ENCODE results near the gene SDK1. TPM values are rescaled to one million over a fixed set of nuclear protein-coding genes. Genes with fewer than 3 reads are reported as not detected.
A peak's percentile ranks its signal among the peaks of the same experiment; 100 is the strongest.

The SDK1 gene
- total RNA-seq, 3 donors from 2014 or later (not counting 1 experiment from before 2014, with no cell fraction given): 0.05 to 0.11 TPM; not detected in 1

DNA sequence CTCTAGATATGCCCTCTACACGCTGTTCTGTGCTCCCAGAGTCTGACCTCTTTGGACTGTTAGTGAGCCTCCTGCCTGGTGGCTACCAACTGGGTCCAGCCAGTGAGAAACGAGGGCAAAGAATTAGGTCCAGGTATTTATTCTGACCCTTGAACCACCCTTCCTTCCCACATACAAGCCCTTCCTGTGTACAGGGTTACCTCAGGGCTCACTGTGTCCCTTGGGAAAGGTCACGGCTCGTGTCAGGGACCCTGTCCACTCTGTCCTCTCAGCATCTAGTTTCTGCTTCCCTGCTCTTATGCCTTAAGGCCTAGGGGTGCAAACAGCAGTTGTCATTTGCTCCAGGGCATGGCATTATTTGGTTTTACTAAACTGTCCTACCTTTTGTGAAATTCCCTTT, 180.4 kb downstream of the SDK1 start:
- intact Hi-C loops (cut with micrococcal nuclease): no loop called here
- no peak overlapping the region for H3K27ac ChIP-seq (ENCODE audit: low read length)
- H3K9me3 Mint-ChIP-seq: no peaks in the 10 kb centered on the region
- peaks cover 18 to 53% of the 10 kb centered on the region in 2 donors for H3K27me3 Mint-ChIP-seq (ENCODE audit: low read depth in 2 of 2)
- no peaks in the 10 kb centered on the region for H3K36me3 ChIP-seq (ENCODE audit: control insufficient read depth, insufficient read depth, low read length)
- no peaks in the 10 kb centered on the region for H3K4me1 Mint-ChIP-seq
- H3K4me3 ChIP-seq (ENCODE audit: low read length): no peak overlapping the region
- no peaks in the 10 kb centered on the region for H3K36me3 Mint-ChIP-seq
- no peak overlapping the region for H3K4me3 Mint-ChIP-seq
- ATAC-seq: no peak
- WGBS (ENCODE audit: insufficient coverage): 73% methylated on average over 4 of the region's 4 CpGs
- H3K27me3 ChIP-seq (ENCODE audit: control insufficient read depth, insufficient read depth, low read length): no peaks in the 10 kb centered on the region
- no peaks in the 10 kb centered on the region for H3K9me3 ChIP-seq (ENCODE audit: control insufficient read depth, insufficient read depth, low read length)
- no peak for DNase-seq
- TF ChIP-seq, protein P1, sequence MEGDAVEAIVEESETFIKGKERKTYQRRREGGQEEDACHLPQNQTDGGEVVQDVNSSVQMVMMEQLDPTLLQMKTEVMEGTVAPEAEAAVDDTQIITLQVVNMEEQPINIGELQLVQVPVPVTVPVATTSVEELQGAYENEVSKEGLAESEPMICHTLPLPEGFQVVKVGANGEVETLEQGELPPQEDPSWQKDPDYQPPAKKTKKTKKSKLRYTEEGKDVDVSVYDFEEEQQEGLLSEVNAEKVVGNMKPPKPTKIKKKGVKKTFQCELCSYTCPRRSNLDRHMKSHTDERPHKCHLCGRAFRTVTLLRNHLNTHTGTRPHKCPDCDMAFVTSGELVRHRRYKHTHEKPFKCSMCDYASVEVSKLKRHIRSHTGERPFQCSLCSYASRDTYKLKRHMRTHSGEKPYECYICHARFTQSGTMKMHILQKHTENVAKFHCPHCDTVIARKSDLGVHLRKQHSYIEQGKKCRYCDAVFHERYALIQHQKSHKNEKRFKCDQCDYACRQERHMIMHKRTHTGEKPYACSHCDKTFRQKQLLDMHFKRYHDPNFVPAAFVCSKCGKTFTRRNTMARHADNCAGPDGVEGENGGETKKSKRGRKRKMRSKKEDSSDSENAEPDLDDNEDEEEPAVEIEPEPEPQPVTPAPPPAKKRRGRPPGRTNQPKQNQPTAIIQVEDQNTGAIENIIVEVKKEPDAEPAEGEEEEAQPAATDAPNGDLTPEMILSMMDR (IDR thresholded peaks at IDR 0.05): no peak
- no peaks in the 10 kb centered on the region for H3K4me1 ChIP-seq (ENCODE audit: control insufficient read depth, insufficient read depth, low read length)
- H3K27ac Mint-ChIP-seq: no peak overlapping the region

- no peaks in the 10 kb centered on the region for H3K36me3 Mint-ChIP-seq
- H3K9me3 Mint-ChIP-seq: no peaks in the 10 kb centered on the region
- TF ChIP-seq, protein P1 (IDR thresholded peaks at IDR 0.05): no peak
- Histone ChIP-seq H3K36me3 (ENCODE audit: control insufficient read depth, insufficient read depth, low read length) (no peaks in the 10 kb centered on the region), H3K4me1 (ENCODE audit: control insufficient read depth, insufficient read depth, low read length) (no peaks in the 10 kb centered on the region), H3K4me3 (ENCODE audit: low read length) (no peak overlapping the region), H3K27ac (ENCODE audit: low read length) (no peak overlapping the region), H3K27me3 (ENCODE audit: control insufficient read depth, insufficient read depth, low read length) (no peaks in the 10 kb centered on the region), H3K9me3 (ENCODE audit: control insufficient read depth, insufficient read depth, low read length) (no peaks in the 10 kb centered on the region)
- H3K27me3 Mint-ChIP-seq (ENCODE audit: low read depth in 2 of 2): peaks cover 19 to 55% of the 10 kb centered on the region in 2 donors
- DNase-seq (peak in 1 of 2 donors; percentile 17), ATAC-seq (no peak)
- no peak overlapping the region for H3K4me3 Mint-ChIP-seq
- intact Hi-C loops (cut with micrococcal nuclease): no loop called here
- 68% methylated on average over 10 of the region's 13 CpGs for whole genome bisulfite sequencing (ENCODE audit: insufficient coverage)
- H3K4me1 Mint-ChIP-seq: no peaks in the 10 kb centered on the region
- H3K27ac Mint-ChIP-seq: no peak overlapping the region
Measured at GRCh38 chr7:3482147-3482921, 181.3 kb downstream of the SDK1 start.

DNA sequence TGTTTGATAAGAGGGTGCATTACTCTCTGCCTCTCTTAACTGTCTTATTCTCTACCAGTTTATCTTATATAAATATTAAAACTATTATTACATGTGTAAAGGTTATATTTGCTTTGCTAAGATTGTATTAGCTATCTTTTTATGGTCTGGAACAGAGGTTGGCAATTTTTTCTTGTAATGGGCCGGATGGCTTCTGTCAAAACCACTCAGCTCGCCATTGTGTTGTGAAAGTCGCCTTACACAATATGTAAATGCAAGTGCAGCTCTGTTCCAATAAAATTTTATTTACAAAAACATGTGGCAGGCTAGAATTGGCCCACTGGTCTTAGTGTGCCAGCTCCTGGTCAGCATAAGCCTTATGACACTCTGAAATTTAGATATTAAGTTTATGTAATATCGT, 185.8 kb downstream of the SDK1 start:
- H3K9me3 ChIP-seq (ENCODE audit: control insufficient read depth, insufficient read depth, low read length): no peaks in the 10 kb centered on the region
- WGBS (ENCODE audit: insufficient coverage): 78% methylated on average over 3 of the region's 4 CpGs
- Mint-ChIP-seq H3K4me1 (no peaks in the 10 kb centered on the region), H3K4me3 (no peak overlapping the region), H3K27ac (no peak overlapping the region), H3K9me3 (no peaks in the 10 kb centered on the region), H3K36me3 (no peaks in the 10 kb centered on the region), H3K27me3 (ENCODE audit: low read depth in 2 of 2) (peaks cover 22 to 57% of the 10 kb centered on the region in 2 donors)
- H3K36me3 ChIP-seq (ENCODE audit: control insufficient read depth, insufficient read depth, low read length): no peaks in the 10 kb centered on the region
- DNase-seq (no peak), ATAC-seq (no peak)
- TF ChIP-seq, protein P1 (IDR thresholded peaks at IDR 0.05): no peak
- intact Hi-C loops (cut with micrococcal nuclease): no loop called here
- no peak overlapping the region for H3K4me3 ChIP-seq (ENCODE audit: low read length)
- no peak overlapping the region for H3K27ac ChIP-seq (ENCODE audit: low read length)
- no peaks in the 10 kb centered on the region for H3K27me3 ChIP-seq (ENCODE audit: control insufficient read depth, insufficient read depth, low read length)
- H3K4me1 ChIP-seq (ENCODE audit: control insufficient read depth, insufficient read depth, low read length): no peaks in the 10 kb centered on the region

DNA sequence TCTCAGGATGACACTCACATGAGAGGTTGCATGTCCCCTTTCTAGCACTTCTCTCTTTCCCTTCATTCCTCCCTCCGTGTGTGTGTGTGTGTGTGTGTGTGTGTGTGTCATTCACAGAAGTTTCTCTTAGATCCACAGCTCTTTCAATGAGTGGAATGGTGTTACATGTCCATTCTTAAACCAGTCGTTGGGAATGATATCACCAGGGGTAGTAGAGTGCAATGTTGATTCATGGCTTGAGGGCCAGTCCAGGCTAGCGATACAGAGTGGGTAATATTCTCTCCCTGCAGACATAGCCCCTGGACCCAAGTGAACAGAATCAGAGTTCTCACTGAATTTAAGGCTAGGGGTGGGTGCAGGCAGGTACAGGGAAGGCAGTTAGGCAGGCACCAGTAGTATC, 187.8 kb downstream of the SDK1 start:
- no peaks in the 10 kb centered on the region for H3K4me1 ChIP-seq (ENCODE audit: control insufficient read depth, insufficient read depth, low read length)
- no peaks in the 10 kb centered on the region for H3K9me3 ChIP-seq (ENCODE audit: control insufficient read depth, insufficient read depth, low read length)
- H3K27ac Mint-ChIP-seq: no peak overlapping the region
- no peak overlapping the region for H3K4me3 ChIP-seq (ENCODE audit: low read length)
- H3K9me3 Mint-ChIP-seq: no peaks in the 10 kb centered on the region
- TF ChIP-seq, protein P1 (IDR thresholded peaks at IDR 0.05): no peak
- ATAC-seq: no peak
- no peaks in the 10 kb centered on the region for H3K36me3 Mint-ChIP-seq
- H3K4me3 Mint-ChIP-seq: no peak overlapping the region
- WGBS (ENCODE audit: insufficient coverage): 80% methylated on average over 2 of the region's 3 CpGs
- no peaks in the 10 kb centered on the region for H3K27me3 ChIP-seq (ENCODE audit: control insufficient read depth, insufficient read depth, low read length)
- H3K27me3 Mint-ChIP-seq (ENCODE audit: low read depth in 2 of 2): peaks cover 22 to 53% of the 10 kb centered on the region in 2 donors
- intact Hi-C loops (cut with micrococcal nuclease): no loop called here
- no peak for DNase-seq
- no peaks in the 10 kb centered on the region for H3K36me3 ChIP-seq (ENCODE audit: control insufficient read depth, insufficient read depth, low read length)
- H3K4me1 Mint-ChIP-seq: no peaks in the 10 kb centered on the region
- H3K27ac ChIP-seq (ENCODE audit: low read length): no peak overlapping the region
